WTC11 (cell line): ENCODE measurements around the gene GASK1B.

Source experiments
- ATF3 ChIP-seq: sonication (generic); formaldehyde crosslinking; conservative IDR thresholded peaks from 2 replicates; pipeline ENCODE4 v1.8.1; 2022; ENCODE audit warnings: mild to moderate bottlenecking, missing genetic modification reagents
- CTCF ChIP-seq: fragments of 200-600 bp; IDR thresholded peaks from 2 replicates; pipeline ENCODE4 v1.8.0; 2022; ENCODE audit warnings: antibody characterized with exemption
- ELF4 ChIP-seq: sonication (generic); formaldehyde crosslinking; IDR thresholded peaks from 2 replicates; pipeline ENCODE4 v1.8.1; 2022; ENCODE audit warnings: low read depth, mild to moderate bottlenecking, moderate library complexity, missing genetic modification reagents
- ETV6 ChIP-seq: sonication (generic); formaldehyde crosslinking; IDR thresholded peaks from 2 replicates; pipeline ENCODE4 v1.8.1; 2022; ENCODE audit warnings: mild to moderate bottlenecking, missing genetic modification reagents
- GABPB1 ChIP-seq: sonication (generic); formaldehyde crosslinking; IDR thresholded peaks from 2 replicates; pipeline ENCODE4 v1.8.1; 2023; ENCODE audit warnings: mild to moderate bottlenecking, missing genetic modification reagents
- MLX ChIP-seq: sonication (generic); formaldehyde crosslinking; IDR thresholded peaks from 2 replicates; pipeline ENCODE4 v1.8.1; 2023; ENCODE audit warnings: mild to moderate bottlenecking, missing genetic modification reagents, moderate library complexity
- RELA ChIP-seq: sonication (generic); formaldehyde crosslinking; IDR thresholded peaks from 2 replicates; pipeline ENCODE4 v1.8.1; 2022; ENCODE audit warnings: missing genetic modification reagents, mild to moderate bottlenecking, borderline replicate concordance
- SP1 ChIP-seq: sonication (generic); formaldehyde crosslinking; conservative IDR thresholded peaks from 2 replicates; pipeline ENCODE4 v1.8.1; 2022; ENCODE audit warnings: missing genetic modification reagents
- TEAD4 ChIP-seq: sonication (generic); formaldehyde crosslinking; IDR thresholded peaks from 2 replicates; pipeline ENCODE4 v1.8.0; 2022; ENCODE audit warnings: mild to moderate bottlenecking, missing genetic modification reagents
- TP53 ChIP-seq: sonication (generic); formaldehyde crosslinking; IDR thresholded peaks from 2 replicates; pipeline ENCODE4 v1.8.1; 2023; ENCODE audit warnings: mild to moderate bottlenecking, missing genetic modification reagents
- USF1 ChIP-seq: sonication (generic); formaldehyde crosslinking; IDR thresholded peaks from 2 replicates; pipeline ENCODE4 v1.8.0; 2022; ENCODE audit warnings: mild to moderate bottlenecking, missing genetic modification reagents

- TF ChIP-seq SP1 (CRISPR knock-in tag) (no peak), CTCF (no peak), ELF4 (CRISPR knock-in tag) (no peak), RELA (CRISPR knock-in tag) (no peak), USF1 (no peak), MLX (no peak), TP53 (no peak), GABPB1 (no peak), ATF3 (no peak), ETV6 (CRISPR knock-in tag) (no peak), TEAD4 (CRISPR knock-in tag) (no peak)
These were observed 29.1 kb upstream of the GASK1B start for GRCh38 chr4:158201876-158202275.
